ENCODE results near the gene AKT1S1.

DNA sequence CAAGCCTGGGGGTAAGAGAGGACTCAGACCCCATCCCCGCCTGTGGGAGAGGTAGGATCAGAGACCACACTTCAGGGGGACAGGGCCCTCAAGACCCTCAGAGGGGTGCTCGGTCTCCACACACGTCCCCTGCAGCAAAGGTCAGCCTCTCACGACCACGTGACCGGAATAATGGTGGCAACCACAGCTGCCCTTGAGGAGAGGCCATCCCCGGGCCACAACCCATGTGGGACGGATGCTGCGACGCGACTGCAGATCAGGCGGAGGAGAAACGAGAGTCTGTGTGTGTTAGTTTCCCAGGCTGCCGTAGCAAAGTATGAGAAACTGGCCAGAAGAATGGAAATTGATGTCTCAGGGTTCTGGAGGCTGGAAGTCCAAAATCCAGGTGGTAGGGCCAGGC, 50.1 kb downstream of the AKT1S1 start:
- TF ChIP-seq, protein P1, sequence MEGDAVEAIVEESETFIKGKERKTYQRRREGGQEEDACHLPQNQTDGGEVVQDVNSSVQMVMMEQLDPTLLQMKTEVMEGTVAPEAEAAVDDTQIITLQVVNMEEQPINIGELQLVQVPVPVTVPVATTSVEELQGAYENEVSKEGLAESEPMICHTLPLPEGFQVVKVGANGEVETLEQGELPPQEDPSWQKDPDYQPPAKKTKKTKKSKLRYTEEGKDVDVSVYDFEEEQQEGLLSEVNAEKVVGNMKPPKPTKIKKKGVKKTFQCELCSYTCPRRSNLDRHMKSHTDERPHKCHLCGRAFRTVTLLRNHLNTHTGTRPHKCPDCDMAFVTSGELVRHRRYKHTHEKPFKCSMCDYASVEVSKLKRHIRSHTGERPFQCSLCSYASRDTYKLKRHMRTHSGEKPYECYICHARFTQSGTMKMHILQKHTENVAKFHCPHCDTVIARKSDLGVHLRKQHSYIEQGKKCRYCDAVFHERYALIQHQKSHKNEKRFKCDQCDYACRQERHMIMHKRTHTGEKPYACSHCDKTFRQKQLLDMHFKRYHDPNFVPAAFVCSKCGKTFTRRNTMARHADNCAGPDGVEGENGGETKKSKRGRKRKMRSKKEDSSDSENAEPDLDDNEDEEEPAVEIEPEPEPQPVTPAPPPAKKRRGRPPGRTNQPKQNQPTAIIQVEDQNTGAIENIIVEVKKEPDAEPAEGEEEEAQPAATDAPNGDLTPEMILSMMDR (IDR thresholded peaks at IDR 0.05 in 4 of 5, conservative IDR thresholded peaks at IDR 0.05 in 1 of 5), result no peak
- no peak for TF ChIP-seq POLR2A (IDR thresholded peaks at IDR 0.05)
